ENCODE measurements around the gene YY1.
"Not testable (repeated sequence)": the region's sequence is repeated elsewhere in the genome, so short reads cannot be mapped to it uniquely, and the experiment has no call there.

Gene YY1

GRCh38 chr14:100204835-100205167 is 34.1 kb upstream of the YY1 start:
- peaks cover 27% of the 10 kb centered on the region for H3K27me3 Mint-ChIP-seq
- H3K27ac Mint-ChIP-seq, H3K36me3 Mint-ChIP-seq, H3K9me3 Mint-ChIP-seq, DNase-seq, H3K4me3 Mint-ChIP-seq, H3K4me1 Mint-ChIP-seq: not testable (repeated sequence)
- CTCF ChIA-PET = interaction anchor here (1.1 to 3.6 kb wide), 2 partner anchors 12 to 19 kb away, joined by 4 to 21 read pairs; no protein-coding TSS in a partner anchor

GRCh38 chr14:100207588-100207987 is 31.4 kb upstream of the YY1 start:
- H3K27ac Mint-ChIP-seq, H3K4me1 Mint-ChIP-seq, CTCF ChIA-PET, H3K36me3 Mint-ChIP-seq, H3K4me3 Mint-ChIP-seq, DNase-seq, H3K9me3 Mint-ChIP-seq: not testable (repeated sequence)
- peaks cover 24% of the 10 kb centered on the region for H3K27me3 Mint-ChIP-seq

DNA sequence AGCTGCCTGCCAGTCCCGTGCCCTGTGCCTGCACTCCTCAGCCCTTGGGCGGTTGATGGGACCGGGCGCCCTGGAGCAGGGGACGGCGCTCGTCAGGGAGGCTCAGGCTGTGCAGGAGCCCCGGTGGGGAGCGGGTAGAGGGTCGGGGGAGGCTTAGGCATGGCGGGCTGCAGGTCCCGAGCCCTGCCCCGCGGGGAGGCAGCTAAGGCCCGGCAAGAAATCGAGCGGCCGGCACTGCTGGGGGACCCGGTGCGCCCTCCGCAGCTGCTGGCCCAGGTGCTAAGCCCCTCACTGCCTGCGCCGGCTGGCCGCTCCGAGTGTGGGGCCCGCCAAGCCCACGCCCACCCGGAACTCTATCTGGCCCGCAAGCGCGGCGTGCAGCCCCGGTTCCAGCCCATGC is 30.8 kb upstream of the YY1 start:
- H3K4me3 Mint-ChIP-seq, CTCF ChIA-PET, H3K36me3 Mint-ChIP-seq, H3K9me3 Mint-ChIP-seq, H3K27ac Mint-ChIP-seq, DNase-seq: not testable (repeated sequence)
- H3K27me3 Mint-ChIP-seq = peaks cover 19% of the 10 kb centered on the region
- H3K4me1 Mint-ChIP-seq = peaks cover 12% of the 10 kb centered on the region

- peaks cover 15% of the 10 kb centered on the region for H3K27me3 Mint-ChIP-seq
- peaks cover 38% of the 10 kb centered on the region for H3K4me1 Mint-ChIP-seq
- CTCF ChIA-PET = interaction anchor here (1.2 to 2.7 kb wide), 2 partner anchors 18 to 30 kb away, joined by 4 to 14 read pairs; no protein-coding TSS in a partner anchor
- no peak overlapping the region for H3K4me3 Mint-ChIP-seq
- peaks cover 5% of the 10 kb centered on the region for H3K9me3 Mint-ChIP-seq
- no peaks in the 10 kb centered on the region for H3K36me3 Mint-ChIP-seq
- no peak for DNase-seq
- H3K27ac Mint-ChIP-seq = no peak overlapping the region
These were observed 27.6 kb upstream of the YY1 start for GRCh38 chr14:100211366-100211765.

DNA sequence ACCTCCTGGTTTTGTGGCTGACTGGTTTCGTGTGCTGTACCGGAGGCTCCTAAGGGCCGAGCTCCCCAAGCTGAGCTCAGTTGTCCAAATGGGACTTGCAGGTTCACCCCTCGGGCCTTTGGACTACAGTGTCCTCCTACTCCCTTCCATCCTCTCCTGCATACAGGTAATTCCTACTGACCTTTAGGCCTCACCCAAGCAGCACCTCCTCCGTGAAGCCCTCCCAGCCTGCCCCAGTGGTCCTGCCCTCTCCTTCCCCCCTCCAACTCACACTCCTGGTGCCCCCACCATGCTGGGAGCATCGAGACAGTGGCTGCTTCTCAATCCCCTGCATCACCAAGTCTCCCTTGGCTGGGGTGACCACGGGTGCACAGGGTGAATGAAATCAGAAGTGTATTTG is 27.1 kb upstream of the YY1 start:
- H3K4me1 Mint-ChIP-seq = peaks cover 38% of the 10 kb centered on the region
- H3K4me3 Mint-ChIP-seq = no peak overlapping the region
- no peaks in the 10 kb centered on the region for H3K36me3 Mint-ChIP-seq
- peaks cover 15% of the 10 kb centered on the region for H3K27me3 Mint-ChIP-seq
- peak overlapping the region; percentile 49 for H3K27ac Mint-ChIP-seq
- peaks cover 5% of the 10 kb centered on the region for H3K9me3 Mint-ChIP-seq
- CTCF ChIA-PET = interaction anchor here (1.2 to 2.7 kb wide), 2 partner anchors 19 to 29 kb away, joined by 4 to 14 read pairs; no protein-coding TSS in a partner anchor
- DNase-seq = no peak

DNA sequence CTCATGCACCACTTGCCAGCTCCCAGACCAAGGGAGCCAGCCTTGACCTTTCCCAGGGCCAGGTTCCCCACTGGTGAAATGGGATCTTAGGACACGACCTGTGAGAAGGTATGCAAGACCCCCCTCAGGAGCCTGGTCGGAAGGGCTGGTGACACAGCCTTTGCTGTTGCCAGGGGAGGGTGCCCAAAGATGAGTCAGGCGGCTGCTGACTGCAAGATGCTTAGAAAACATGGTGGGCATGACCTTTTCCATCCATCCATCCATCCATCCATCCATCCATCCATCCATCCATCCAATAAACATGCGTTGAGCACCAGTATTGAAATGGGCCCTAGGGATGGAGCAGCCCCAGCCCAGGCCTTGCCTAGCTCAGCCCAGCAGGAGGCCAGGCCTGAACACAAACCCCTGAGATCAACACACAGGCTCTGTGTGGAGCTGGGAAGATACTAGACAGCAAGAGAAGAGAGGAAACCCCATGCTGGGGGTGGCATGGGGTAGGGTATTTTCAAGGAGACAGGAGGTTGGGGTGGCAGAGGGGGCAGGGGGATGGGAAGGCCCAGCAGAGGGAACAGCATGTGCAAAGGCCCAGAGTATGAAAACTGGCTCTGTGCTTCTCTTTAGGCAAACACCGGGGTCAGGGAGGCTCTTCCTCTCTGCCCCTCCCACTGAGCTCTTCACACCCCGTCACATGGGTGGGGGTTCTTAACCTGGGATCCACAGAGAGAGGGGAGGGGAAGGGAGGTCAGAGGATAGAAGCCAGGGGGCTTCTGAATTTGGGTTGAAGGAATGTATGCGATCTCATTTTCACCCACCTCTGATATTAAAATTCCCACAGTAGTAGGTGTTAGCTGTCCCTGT is 26.2 kb upstream of the YY1 start:
- Mint-ChIP-seq H3K27ac (peak overlapping the region; percentile 88), H3K4me1 (peaks cover 38% of the 10 kb centered on the region), H3K27me3 (peaks cover 15% of the 10 kb centered on the region), H3K36me3 (no peaks in the 10 kb centered on the region), H3K4me3 (peak overlapping the region; percentile 42), H3K9me3 (peaks cover under 1% of the 10 kb centered on the region)
- CTCF ChIA-PET = interaction anchor here (0.6 to 2.7 kb wide), 8 partner anchors 9 to 105 kb away, joined by 3 to 14 read pairs (median 4); no protein-coding TSS in a partner anchor
- no peak for DNase-seq

DNA sequence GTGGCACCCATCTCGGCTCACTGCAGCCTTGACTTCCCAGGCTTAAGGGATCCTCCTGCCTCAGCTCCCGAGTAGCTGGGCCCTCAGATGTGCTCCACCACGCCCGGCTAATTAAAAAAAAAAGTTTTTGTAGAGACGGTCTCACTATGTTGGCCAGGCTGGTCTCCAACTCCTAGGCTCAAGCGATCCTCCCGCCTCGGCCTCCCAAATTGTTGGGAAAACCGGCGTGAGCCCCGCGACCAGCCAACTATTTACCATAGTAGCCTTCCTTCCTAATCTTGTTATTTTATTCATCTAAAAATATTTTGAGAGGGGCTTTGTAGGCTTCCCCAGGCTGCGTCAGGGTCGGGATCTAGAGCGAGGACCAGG is 25.4 kb upstream of the YY1 start:
- Mint-ChIP-seq H3K9me3 (no peaks in the 10 kb centered on the region), H3K27ac (peak overlapping the region; percentile 88)

GRCh38 chr14:100213956-100214769 is 24.8 kb upstream of the YY1 start:
- peaks cover 39% of the 10 kb centered on the region for H3K4me1 Mint-ChIP-seq
- peak overlapping the region; percentile 77 for H3K4me3 Mint-ChIP-seq
- H3K36me3 Mint-ChIP-seq = no peaks in the 10 kb centered on the region
- peak overlapping the region; percentile 88 for H3K27ac Mint-ChIP-seq
- DNase-seq = peak; percentile 95
- CTCF ChIA-PET = interaction anchor here (1.1 to 2.7 kb wide), 4 partner anchors 9 to 23 kb away, joined by 3 to 14 read pairs (median 10); no protein-coding TSS in a partner anchor
- H3K9me3 Mint-ChIP-seq = no peaks in the 10 kb centered on the region
- H3K27me3 Mint-ChIP-seq = peaks cover 15% of the 10 kb centered on the region

More for the DNA sequence above, 25.4 kb upstream of the YY1 start:
- CTCF ChIA-PET = interaction anchor here (0.6 to 2.7 kb wide), 6 partner anchors 8 to 106 kb away, joined by 3 to 14 read pairs (median 3); no protein-coding TSS in a partner anchor
- no peaks in the 10 kb centered on the region for H3K36me3 Mint-ChIP-seq
- H3K4me1 Mint-ChIP-seq = peaks cover 38% of the 10 kb centered on the region
- peaks cover 15% of the 10 kb centered on the region for H3K27me3 Mint-ChIP-seq
- peak overlapping the region; percentile 77 for H3K4me3 Mint-ChIP-seq
- no peak for DNase-seq

DNA sequence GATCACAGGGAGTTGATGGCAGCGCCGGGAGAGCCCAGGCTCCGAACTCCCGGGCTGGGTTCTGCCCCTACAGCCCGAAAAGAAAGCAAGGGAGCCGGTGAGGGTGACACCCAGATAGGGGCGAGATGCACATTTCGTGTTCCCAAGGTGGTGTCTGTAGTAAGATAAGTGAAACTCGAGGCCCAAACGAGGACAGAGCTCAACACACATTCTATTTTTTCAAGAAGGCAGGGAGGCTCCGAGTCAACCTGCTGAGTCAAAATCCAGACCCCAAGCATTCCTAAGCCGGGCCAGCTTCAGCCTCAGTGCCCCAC is 24.2 kb upstream of the YY1 start:
- no peak for DNase-seq
- H3K27me3 Mint-ChIP-seq = peaks cover 12% of the 10 kb centered on the region
- H3K9me3 Mint-ChIP-seq = no peaks in the 10 kb centered on the region
- CTCF ChIA-PET = interaction anchor here (1.1 to 2.0 kb wide), 3 partner anchors 9 to 22 kb away, joined by 3 to 13 read pairs (median 6); no protein-coding TSS in a partner anchor
- H3K4me1 Mint-ChIP-seq = peaks cover 44% of the 10 kb centered on the region
- peak overlapping the region; percentile 77 for H3K4me3 Mint-ChIP-seq
- peak overlapping the region; percentile 86 for H3K27ac Mint-ChIP-seq
- no peaks in the 10 kb centered on the region for H3K36me3 Mint-ChIP-seq

GRCh38 chr14:100215330-100215885 is 23.5 kb upstream of the YY1 start:
- CTCF ChIA-PET = interaction anchor here (0.9 to 2.0 kb wide), 4 partner anchors 8 to 22 kb away, joined by 3 to 13 read pairs (median 6); no protein-coding TSS in a partner anchor
- Mint-ChIP-seq H3K27me3 (peaks cover 12% of the 10 kb centered on the region), H3K27ac (peak overlapping the region; percentile 86), H3K9me3 (no peaks in the 10 kb centered on the region), H3K36me3 (no peaks in the 10 kb centered on the region), H3K4me3 (peak overlapping the region; percentile 77), H3K4me1 (peaks cover 44% of the 10 kb centered on the region)
- DNase-seq = no peak

GRCh38 chr14:100219126-100219785 is 19.7 kb upstream of the YY1 start:
- peaks cover 24% of the 10 kb centered on the region for H3K4me1 Mint-ChIP-seq
- peaks cover 3% of the 10 kb centered on the region for H3K36me3 Mint-ChIP-seq
- H3K27me3 Mint-ChIP-seq = peaks cover 4% of the 10 kb centered on the region
- CTCF ChIA-PET = interaction anchor here (0.7 to 7.7 kb wide), 3 partner anchors 9 to 66 kb away, joined by 3 to 58 read pairs (median 4); no protein-coding TSS in a partner anchor
- no peak overlapping the region for H3K4me3 Mint-ChIP-seq
- no peaks in the 10 kb centered on the region for H3K9me3 Mint-ChIP-seq
- no peak for DNase-seq
- H3K27ac Mint-ChIP-seq = peak overlapping the region; percentile 8

GRCh38 chr14:100221533-100222223 is 17.3 kb upstream of the YY1 start:
- Mint-ChIP-seq H3K36me3 (peaks cover 7% of the 10 kb centered on the region), H3K27me3 (no peaks in the 10 kb centered on the region), H3K4me3 (no peak overlapping the region), H3K4me1 (peaks cover 11% of the 10 kb centered on the region), H3K9me3 (no peaks in the 10 kb centered on the region), H3K27ac (no peak overlapping the region)
- DNase-seq = peak; percentile 85
- CTCF ChIA-PET = interaction anchor here (0.7 to 7.7 kb wide), 7 partner anchors 9 to 150 kb away, joined by 3 to 58 read pairs (median 5); no protein-coding TSS in a partner anchor

Data from activated naive CD4-positive, alpha-beta T cell treated with anti-CD3 and anti-CD28 coated beads, Interleukin-2, amount 10 ng/mL, durations not matched to agents 7 days and 5 days (primary cell).